GM18520 (cell line): Measurements from ENCODE around the gene PIGS.

Source experiments
- ATAC-seq: cut with Tn5 transposase; IDR thresholded peaks from one replicate; pipeline ENCODE4 v1.9.1; 2021; ENCODE audit not compliant: unreplicated experiment

Gene PIGS

GRCh38 chr17:28511858-28512461 lies 59.4 kb downstream of the PIGS start:
- no peak for ATAC-seq

DNA sequence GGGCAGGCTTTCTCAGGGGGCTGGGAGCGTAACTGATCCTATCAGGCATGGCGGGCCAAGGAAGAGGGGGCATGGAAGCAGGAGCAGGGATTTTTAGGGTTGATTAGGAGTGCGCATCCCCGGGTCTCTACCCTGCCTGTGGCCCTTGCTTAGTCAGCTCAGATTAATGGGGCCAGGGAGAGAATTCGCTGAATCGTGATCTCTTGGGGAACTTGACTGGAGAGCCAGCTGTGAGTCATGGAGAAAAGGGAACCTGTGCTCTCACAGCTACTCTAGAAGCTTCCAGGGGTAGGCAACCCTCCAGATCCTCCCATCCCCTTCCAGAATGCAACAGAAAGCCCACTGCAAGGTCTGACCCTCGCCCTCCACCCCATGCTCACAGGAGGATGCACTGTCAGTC lies 61.5 kb downstream of the PIGS start:
- no peak for ATAC-seq

DNA sequence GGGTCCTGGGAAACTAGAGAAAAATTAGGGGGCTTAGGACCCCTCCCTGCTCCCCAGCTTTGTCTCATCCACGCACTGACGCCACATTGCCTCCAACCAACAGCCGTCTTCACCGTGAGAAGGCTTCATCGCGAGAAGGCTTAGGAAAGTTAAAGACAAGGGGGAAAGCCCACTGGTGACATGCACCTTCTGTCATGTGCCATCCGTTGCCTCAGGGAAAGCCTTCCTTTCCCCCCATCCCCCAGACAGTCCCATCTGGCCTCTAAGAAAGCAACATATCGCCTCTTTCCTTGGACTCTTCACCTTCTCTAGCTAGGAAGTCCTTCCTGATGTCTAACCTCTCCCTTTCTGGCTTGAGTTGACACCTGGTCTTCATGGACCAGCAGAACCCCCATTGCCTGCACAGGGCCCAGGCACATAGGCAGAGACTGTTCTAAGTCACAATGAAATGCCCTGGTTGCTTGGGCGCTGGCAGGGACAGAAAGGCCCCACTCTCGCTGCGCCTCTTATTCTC lies 63.1 kb downstream of the PIGS start:
- no peak for ATAC-seq

DNA sequence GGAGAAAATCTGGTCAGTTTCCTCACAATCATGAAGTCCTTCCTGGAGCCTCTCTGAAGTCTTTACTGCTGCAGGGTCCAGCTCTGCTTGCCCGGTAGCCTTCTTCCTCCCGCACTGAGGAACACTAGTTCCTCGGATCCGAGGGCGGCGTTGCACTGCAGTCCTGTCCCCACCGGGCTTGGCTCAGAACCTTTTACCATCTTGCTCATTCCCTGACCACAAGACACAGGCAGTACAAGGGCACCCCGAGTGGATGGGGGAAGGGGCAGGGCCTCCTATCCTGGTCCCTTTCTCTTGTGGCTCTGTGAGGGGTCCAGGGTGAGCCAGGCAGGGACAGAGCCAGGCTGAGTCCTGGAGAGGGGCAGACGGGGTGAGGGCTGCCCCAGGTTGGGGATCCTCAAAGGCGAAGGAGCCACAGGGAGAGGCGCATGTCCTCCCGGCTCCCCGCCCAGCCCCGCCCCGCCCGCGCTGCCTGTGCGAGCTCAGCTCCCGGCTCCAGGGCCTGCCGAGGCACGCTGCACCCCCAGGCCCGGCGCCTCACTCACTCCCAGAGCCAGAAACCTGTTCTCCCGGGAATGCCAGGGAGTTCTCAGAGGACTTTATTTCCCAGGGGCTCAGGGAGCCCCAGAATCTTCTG lies 63.6 kb downstream of the PIGS start:
- ATAC-seq: no peak

- no peak for ATAC-seq
Measured at GRCh38 chr17:28506763-28507487, 64.4 kb downstream of the PIGS start.

GRCh38 chr17:28505986-28506665 lies 65.2 kb downstream of the PIGS start, which contains the start of gene FOXN1:
Gene FOXN1, plus strand, starts transcription at chr17:28506348. Its CDS starts 17,622 bp downstream, at chr17:28523970.
- ATAC-seq: no peak

DNA sequence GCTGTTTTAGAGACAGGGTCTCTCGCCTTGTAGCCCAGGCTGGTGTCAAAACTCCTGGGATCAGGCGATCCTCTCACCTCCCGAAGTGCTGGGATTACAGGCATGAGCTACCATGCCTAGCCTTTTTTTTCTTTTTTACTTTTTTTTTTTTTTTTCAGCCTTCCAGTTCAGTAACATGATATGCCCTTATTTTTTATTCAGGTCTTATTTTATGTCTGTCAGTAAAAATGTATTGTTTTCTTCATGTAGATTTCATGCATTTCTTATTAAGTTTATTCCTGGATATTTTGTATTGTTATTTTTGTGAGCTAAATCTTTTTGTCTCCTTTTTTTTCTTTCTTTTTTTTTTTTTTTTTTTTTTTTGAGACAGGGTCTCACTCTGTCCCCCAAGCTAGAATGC lies 67.9 kb downstream of the PIGS start:
- no peak for ATAC-seq
